Stimulated activated naive CD8-positive, alpha-beta T cell treated with anti-CD3 and anti-CD28 coated beads, Interleukin-15, Interleukin-2, amounts not matched to agents 100 ng/mL and 50 ng/mL, for 24 hours (primary cell): ENCODE results near the gene ALDH3A1.

Source experiments
- H3K27ac Mint-ChIP-seq: one replicate; pipeline ENCODE4 v1.8.0; 2021; ENCODE audit warnings: mild to moderate bottlenecking, mixed read lengths
- H3K27me3 Mint-ChIP-seq: one replicate; pipeline ENCODE4 v1.8.0; 2021; ENCODE audit warnings: mixed read lengths
- H3K36me3 Mint-ChIP-seq: one replicate; pipeline ENCODE4 v1.8.0; 2021; ENCODE audit warnings: low read depth, mixed read lengths
- H3K4me1 Mint-ChIP-seq: one replicate; pipeline ENCODE4 v1.8.0; 2021; ENCODE audit warnings: low read depth, mixed read lengths
- H3K4me3 Mint-ChIP-seq: one replicate; pipeline ENCODE4 v1.8.0; 2021; ENCODE audit warnings: mild to moderate bottlenecking, mixed read lengths
- H3K9me3 Mint-ChIP-seq: one replicate; pipeline ENCODE4 v1.8.0; 2021; ENCODE audit warnings: mixed read lengths

ALDH3A1 gene

GRCh38 chr17:19720631-19721426, 27.3 kb downstream of the ALDH3A1 start:
- H3K27me3 Mint-ChIP-seq, result peaks cover 8% of the 10 kb centered on the region
- peaks cover 18% of the 10 kb centered on the region for H3K4me1 Mint-ChIP-seq
- no peaks in the 10 kb centered on the region for H3K9me3 Mint-ChIP-seq
- no peak overlapping the region for H3K4me3 Mint-ChIP-seq
- H3K27ac Mint-ChIP-seq, result no peak overlapping the region
- no peaks in the 10 kb centered on the region for H3K36me3 Mint-ChIP-seq

GRCh38 chr17:19720210-19720475, 28.0 kb downstream of the ALDH3A1 start:
- no peak overlapping the region for H3K4me3 Mint-ChIP-seq

GRCh38 chr17:19719355-19720209, 28.5 kb downstream of the ALDH3A1 start:
- peaks cover 8% of the 10 kb centered on the region for H3K4me1 Mint-ChIP-seq
- H3K9me3 Mint-ChIP-seq, result no peaks in the 10 kb centered on the region
- H3K27ac Mint-ChIP-seq, result peak overlapping the region; percentile 34
- H3K4me3 Mint-ChIP-seq, result no peak overlapping the region
- no peaks in the 10 kb centered on the region for H3K27me3 Mint-ChIP-seq
- H3K36me3 Mint-ChIP-seq, result no peaks in the 10 kb centered on the region

More at GRCh38 chr17:19720210-19720475, 28.0 kb downstream of the ALDH3A1 start:
- Mint-ChIP-seq H3K27ac (no peak overlapping the region), H3K27me3 (peaks cover 2% of the 10 kb centered on the region), H3K4me1 (peaks cover 11% of the 10 kb centered on the region), H3K36me3 (no peaks in the 10 kb centered on the region), H3K9me3 (no peaks in the 10 kb centered on the region)

GRCh38 chr17:19718613-19719354, 29.3 kb downstream of the ALDH3A1 start:
- no peak overlapping the region for H3K4me3 Mint-ChIP-seq
- H3K9me3 Mint-ChIP-seq, result no peaks in the 10 kb centered on the region
- no peaks in the 10 kb centered on the region for H3K27me3 Mint-ChIP-seq
- H3K4me1 Mint-ChIP-seq, result peaks cover 1% of the 10 kb centered on the region
- no peaks in the 10 kb centered on the region for H3K36me3 Mint-ChIP-seq
- no peak overlapping the region for H3K27ac Mint-ChIP-seq

GRCh38 chr17:19718041-19718612, 30.0 kb downstream of the ALDH3A1 start:
- Mint-ChIP-seq H3K4me3 (no peak overlapping the region), H3K27me3 (no peaks in the 10 kb centered on the region), H3K36me3 (no peaks in the 10 kb centered on the region), H3K9me3 (no peaks in the 10 kb centered on the region), H3K27ac (no peak overlapping the region), H3K4me1 (no peaks in the 10 kb centered on the region)

- no peaks in the 10 kb centered on the region for H3K9me3 Mint-ChIP-seq
- H3K4me3 Mint-ChIP-seq, result no peak overlapping the region
- no peaks in the 10 kb centered on the region for H3K36me3 Mint-ChIP-seq
- peak overlapping the region; percentile 33 for H3K27ac Mint-ChIP-seq
- no peaks in the 10 kb centered on the region for H3K27me3 Mint-ChIP-seq
- no peaks in the 10 kb centered on the region for H3K4me1 Mint-ChIP-seq
Measured at GRCh38 chr17:19717411-19717908, 30.6 kb downstream of the ALDH3A1 start.

GRCh38 chr17:19717031-19717360, 31.1 kb downstream of the ALDH3A1 start:
- H3K27ac Mint-ChIP-seq, result no peak overlapping the region
- no peaks in the 10 kb centered on the region for H3K36me3 Mint-ChIP-seq
- no peaks in the 10 kb centered on the region for H3K27me3 Mint-ChIP-seq
- no peaks in the 10 kb centered on the region for H3K9me3 Mint-ChIP-seq
- H3K4me1 Mint-ChIP-seq, result no peaks in the 10 kb centered on the region
- H3K4me3 Mint-ChIP-seq, result no peak overlapping the region

GRCh38 chr17:19716108-19717030, 31.7 kb downstream of the ALDH3A1 start, which contains the start of gene SLC47A2:
Gene SLC47A2, minus strand, starts transcription at chr17:19716584. Its CDS starts 29 bp downstream, at chr17:19716555.
- Mint-ChIP-seq H3K4me3 (no peak within 1 kb of the TSS), H3K9me3 (no peaks in the 10 kb centered on the region), H3K4me1 (no peaks in the 10 kb centered on the region), H3K27ac (no peak within 1 kb of the TSS), H3K27me3 (no peaks in the 10 kb centered on the region), H3K36me3 (no peaks in the 10 kb centered on the region)

GRCh38 chr17:19714542-19715411, 33.3 kb downstream of the ALDH3A1 start:
- H3K27ac Mint-ChIP-seq, result no peak overlapping the region
- H3K27me3 Mint-ChIP-seq, result no peaks in the 10 kb centered on the region
- H3K9me3 Mint-ChIP-seq, result no peaks in the 10 kb centered on the region
- no peak overlapping the region for H3K4me3 Mint-ChIP-seq
- no peaks in the 10 kb centered on the region for H3K4me1 Mint-ChIP-seq
- no peaks in the 10 kb centered on the region for H3K36me3 Mint-ChIP-seq

- no peak overlapping the region for H3K4me3 Mint-ChIP-seq
- no peak overlapping the region for H3K27ac Mint-ChIP-seq
- H3K27me3 Mint-ChIP-seq, result no peaks in the 10 kb centered on the region
- no peaks in the 10 kb centered on the region for H3K36me3 Mint-ChIP-seq
- H3K4me1 Mint-ChIP-seq, result no peaks in the 10 kb centered on the region
- no peaks in the 10 kb centered on the region for H3K9me3 Mint-ChIP-seq
Measured at GRCh38 chr17:19713901-19714361, 34.2 kb downstream of the ALDH3A1 start.

GRCh38 chr17:19713462-19713861, 34.6 kb downstream of the ALDH3A1 start:
- no peak overlapping the region for H3K4me3 Mint-ChIP-seq
- H3K4me1 Mint-ChIP-seq, result no peaks in the 10 kb centered on the region
- H3K9me3 Mint-ChIP-seq, result no peaks in the 10 kb centered on the region
- no peaks in the 10 kb centered on the region for H3K36me3 Mint-ChIP-seq
- H3K27me3 Mint-ChIP-seq, result no peaks in the 10 kb centered on the region
- H3K27ac Mint-ChIP-seq, result no peak overlapping the region

- no peaks in the 10 kb centered on the region for H3K27me3 Mint-ChIP-seq
- H3K36me3 Mint-ChIP-seq, result no peaks in the 10 kb centered on the region
- H3K4me3 Mint-ChIP-seq, result no peak overlapping the region
- no peaks in the 10 kb centered on the region for H3K4me1 Mint-ChIP-seq
- H3K9me3 Mint-ChIP-seq, result no peaks in the 10 kb centered on the region
- H3K27ac Mint-ChIP-seq, result no peak overlapping the region
Measured at GRCh38 chr17:19712436-19713004, 35.6 kb downstream of the ALDH3A1 start.

- Mint-ChIP-seq H3K4me3 (no peak overlapping the region), H3K27ac (no peak overlapping the region), H3K27me3 (no peaks in the 10 kb centered on the region), H3K36me3 (no peaks in the 10 kb centered on the region), H3K4me1 (no peaks in the 10 kb centered on the region), H3K9me3 (no peaks in the 10 kb centered on the region)
Measured at GRCh38 chr17:19709841-19710240, 38.3 kb downstream of the ALDH3A1 start.
